22Rv1 (cell line): ENCODE results near the gene SCN5A.

Experiments used
- H3K27ac ChIP-seq: fragments of 450-650 bp; 2 replicates; pipeline ENCODE4 v1.5.1; 2017
- CTCF ChIP-seq: fragments of 450-650 bp; IDR thresholded peaks from 2 replicates; pipeline ENCODE4 v1.5.1; 2017; ENCODE audit warnings: mild to moderate bottlenecking
- ZFX ChIP-seq: fragments of 450-650 bp; IDR thresholded peaks from 2 replicates; pipeline ENCODE4 v1.6.1; 2017; ENCODE audit warnings: antibody characterized with exemption, borderline replicate concordance

SCN5A gene

DNA sequence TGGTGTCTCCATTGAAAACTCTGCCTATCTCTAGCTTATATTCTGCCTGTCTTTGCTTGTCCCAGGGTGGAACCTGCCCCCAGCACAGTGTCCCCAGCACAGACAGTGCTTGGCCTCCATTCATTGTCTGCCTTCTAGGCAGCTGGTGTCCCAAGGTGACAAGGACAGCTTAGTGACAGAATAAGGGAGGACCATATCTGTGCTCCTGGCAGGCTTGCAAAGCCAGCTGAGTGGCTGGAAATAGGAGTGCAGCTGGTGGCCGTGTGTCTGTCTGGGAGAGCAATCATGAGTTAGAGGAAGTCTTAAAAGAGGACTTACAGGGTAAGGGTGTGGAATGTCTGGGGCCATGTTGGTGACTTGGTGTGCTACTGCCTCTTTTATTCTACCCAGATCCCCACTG, 33.4 kb downstream of the SCN5A start:
- no peak for TF ChIP-seq CTCF
- no peak for TF ChIP-seq ZFX
- H3K27ac ChIP-seq, result no peak overlapping the region

DNA sequence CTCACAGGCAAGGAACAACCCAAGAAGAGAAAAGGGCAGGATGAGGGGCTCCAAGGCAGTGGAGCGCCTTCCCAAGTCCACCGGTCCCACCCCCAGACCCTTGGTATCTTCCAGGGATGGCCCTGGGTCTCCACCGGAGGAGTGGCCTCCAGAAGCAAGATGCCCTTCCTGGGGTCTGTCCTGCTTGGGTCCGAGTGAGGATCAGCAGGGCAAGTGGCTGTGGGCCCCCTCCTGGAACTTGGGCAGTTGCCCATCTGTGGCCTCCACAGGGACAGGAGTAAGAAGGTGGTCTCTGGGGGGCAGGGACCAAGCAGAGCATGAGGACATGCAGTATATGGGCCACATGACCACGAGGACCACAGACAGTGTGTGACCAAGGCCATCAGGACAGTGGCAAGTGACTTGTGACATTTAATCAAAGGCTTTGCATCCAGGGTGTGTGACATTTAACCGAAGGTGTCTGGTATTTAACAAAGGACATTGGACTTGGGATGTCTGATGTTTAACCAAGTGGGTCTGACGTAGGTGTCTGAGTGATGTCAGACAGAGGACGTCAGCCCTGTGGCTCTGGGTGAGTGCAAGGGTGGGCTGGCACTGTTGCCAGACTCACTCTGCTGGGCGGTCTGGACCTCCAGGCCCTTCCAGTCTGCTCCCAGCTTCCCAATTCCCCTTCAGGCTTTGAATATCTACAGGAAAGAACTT, 34.7 kb downstream of the SCN5A start:
- TF ChIP-seq CTCF (no peak), ZFX (no peak)

DNA sequence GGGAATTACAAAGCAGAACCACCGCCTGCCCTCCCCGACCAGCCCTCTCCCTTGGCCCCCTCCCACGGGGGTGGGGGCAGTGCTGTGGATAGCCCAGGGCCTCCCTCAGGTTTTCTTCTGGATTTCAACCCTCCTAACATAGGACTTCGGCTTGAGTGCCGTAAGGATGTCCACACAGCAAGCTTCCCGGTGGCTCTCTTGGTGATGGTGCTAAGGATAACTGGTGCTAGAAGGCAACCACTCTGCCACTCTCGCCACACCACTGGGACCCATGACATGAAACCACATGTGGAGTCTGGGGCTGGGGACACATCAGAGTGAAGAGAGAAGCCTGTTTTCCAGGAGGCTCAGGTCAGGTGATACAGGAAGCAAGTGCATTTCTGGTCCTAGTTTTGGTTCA, 35.4 kb downstream of the SCN5A start:
- no peak overlapping the region for H3K27ac ChIP-seq
- no peak for TF ChIP-seq ZFX
- no peak for TF ChIP-seq CTCF

More for the DNA sequence above, 34.7 kb downstream of the SCN5A start:
- H3K27ac ChIP-seq, result no peak overlapping the region

- H3K27ac ChIP-seq, result no peak overlapping the region
- no peak for TF ChIP-seq CTCF
- TF ChIP-seq ZFX, result no peak
Observed at GRCh38 chr3:38613426-38613825, 36.1 kb downstream of the SCN5A start.

DNA sequence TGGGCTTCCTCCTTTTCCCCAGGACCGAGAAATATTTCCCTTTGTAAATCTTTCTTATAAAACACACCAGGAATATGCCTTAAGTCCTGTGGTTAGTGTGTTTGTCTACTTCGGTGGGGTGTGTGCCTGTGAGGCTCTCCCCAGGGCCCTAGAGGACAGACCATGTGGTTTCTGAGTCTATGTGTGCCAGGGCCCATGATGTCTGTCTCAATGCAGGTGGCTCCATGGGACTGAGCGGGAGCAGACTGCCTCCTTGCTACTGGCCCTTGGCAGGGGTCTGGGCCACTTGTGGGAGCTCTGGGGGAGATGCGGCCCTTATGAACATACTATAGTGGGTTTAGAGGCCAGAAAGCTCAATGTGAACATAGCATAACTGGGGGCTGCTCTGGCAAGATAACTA, 37.6 kb downstream of the SCN5A start:
- H3K27ac ChIP-seq, result no peak overlapping the region
- TF ChIP-seq CTCF (no peak), ZFX (no peak)

DNA sequence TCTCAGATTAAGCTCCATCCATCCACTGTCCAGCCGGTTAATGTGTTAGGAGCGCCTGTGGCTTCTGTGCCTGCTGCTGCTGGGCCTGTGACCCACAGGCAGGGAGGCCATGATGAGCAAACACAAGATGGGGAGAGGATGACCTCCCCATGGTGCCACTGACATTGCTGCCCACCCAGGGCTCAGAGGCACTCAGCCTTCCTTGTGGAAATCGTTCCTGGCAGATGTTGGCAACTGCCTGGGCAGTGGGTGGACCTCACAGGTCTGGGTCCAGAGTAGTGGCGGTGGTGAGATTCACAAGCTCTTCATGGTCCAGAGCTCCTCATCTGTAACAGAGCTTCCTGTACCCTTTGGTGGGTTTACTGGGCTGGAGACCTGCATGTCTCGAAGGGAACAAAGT, 38.6 kb downstream of the SCN5A start:
- no peak overlapping the region for H3K27ac ChIP-seq
- TF ChIP-seq ZFX (no peak), CTCF (no peak)

DNA sequence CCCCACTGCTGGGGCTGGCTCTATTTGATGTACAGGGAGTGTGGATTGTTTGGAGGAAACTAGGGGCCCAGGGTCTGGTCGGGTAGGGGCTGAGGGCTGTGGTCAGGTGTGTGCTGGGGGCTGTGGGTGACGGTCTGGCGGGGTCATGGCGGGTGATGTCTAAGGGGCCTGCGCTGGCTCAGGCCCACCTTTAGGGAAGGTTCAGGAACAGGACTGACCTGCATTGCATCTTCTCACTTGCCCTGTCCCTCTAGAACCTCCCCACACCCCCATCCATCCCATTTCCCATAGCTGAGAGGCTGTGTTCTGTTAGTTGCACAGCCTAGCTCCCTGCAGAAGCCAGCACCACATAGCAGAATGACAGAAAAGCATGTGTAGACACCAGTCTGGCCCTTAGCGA, 39.1 kb downstream of the SCN5A start:
- TF ChIP-seq CTCF, result no peak
- no peak for TF ChIP-seq ZFX
- no peak overlapping the region for H3K27ac ChIP-seq
